ENCODE measurements around the gene ZC3HAV1L.
A peak's percentile ranks its signal among the peaks of the same experiment; 100 is the strongest.
"Not testable (repeated sequence)": the region's sequence is repeated elsewhere in the genome, so short reads cannot be mapped to it uniquely, and the experiment has no call there.

ZC3HAV1L gene

DNA sequence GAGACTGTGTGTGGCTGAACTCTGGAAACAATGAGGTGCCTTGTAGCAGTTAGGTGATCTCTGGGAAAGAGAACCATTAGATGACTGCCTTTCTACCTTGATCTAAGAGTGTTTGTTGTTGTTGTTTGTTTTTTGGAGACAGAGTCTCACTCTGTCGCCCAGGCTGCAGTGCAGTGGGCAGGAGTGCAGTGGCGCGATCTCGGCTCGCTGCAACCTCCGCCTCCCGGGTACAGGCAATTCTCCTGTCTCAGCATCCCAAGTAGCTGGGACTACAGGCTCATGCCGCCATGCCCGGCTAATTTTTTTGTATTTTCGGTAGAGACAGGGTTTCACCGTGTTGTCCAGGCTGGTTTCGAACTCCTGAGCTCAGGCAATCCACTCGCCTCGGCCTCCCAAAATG is 18.8 kb upstream of the ZC3HAV1L start:
- not testable (repeated sequence) for DNase-seq (ENCODE audit: low read depth in 2 of 2, low spot score in 1 of 2)

DNA sequence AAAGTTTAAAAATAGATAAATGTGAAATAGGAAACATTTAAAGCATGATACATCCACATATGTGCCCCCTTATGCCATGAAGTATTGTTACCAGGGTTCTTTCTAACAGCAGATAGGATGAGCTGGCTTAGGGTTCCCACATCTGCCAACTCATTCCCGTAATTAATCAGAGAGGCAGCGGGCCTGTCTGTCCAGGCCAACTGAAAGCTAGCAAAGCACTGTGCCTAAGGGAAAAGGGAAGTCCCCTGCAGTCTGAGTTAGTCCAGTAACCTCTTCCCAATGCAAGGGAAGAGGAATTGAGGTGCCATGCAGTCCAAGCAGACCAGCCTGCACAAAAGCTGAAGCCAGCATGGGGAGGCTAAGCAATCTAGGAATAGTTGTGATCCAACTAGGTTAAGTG is 18.3 kb upstream of the ZC3HAV1L start:
- DNase-seq (ENCODE audit: low read depth in 2 of 2, low spot score in 1 of 2) = no peak

DNA sequence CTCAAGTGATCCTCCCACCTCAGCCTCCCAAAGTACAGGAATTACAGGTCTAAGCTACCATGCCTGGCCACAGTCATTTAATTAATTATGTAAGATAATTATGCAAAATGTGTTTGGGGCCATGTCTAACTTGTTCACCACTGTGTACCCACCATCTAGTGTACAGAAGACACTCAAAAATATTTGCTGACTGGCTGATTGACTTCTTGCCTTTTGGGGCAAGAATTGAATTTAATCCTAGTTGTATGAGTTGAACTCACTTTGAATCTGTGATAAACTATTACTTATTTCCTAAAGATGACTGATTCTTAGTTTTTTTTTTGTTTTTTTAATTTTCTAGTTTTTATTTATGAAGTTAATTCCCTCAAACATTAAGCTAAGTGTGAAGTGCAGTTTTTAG is 15.8 kb upstream of the ZC3HAV1L start:
- no peak for DNase-seq (ENCODE audit: low read depth in 2 of 2, low spot score in 1 of 2)

DNA sequence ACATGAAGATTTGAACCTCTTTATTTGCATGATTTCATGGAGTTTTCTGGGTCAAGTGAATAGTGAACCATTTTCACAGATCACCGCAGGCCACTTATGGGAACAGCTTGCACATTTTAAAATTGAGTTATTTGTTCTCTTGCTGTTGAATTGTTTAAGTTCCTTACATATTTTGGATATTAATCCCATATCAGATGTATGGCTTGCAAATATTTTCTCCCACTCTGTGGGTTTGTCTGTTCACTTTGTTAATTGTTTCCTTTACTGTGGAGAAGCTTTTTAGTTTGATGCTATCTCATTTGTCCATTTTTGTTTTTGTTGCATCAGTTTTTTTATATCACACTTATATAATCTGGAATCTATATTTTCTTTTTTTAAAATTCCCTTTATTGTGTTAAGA is 14.1 kb upstream of the ZC3HAV1L start:
- DNase-seq (ENCODE audit: low read depth in 2 of 2, low spot score in 1 of 2) = no peak

DNA sequence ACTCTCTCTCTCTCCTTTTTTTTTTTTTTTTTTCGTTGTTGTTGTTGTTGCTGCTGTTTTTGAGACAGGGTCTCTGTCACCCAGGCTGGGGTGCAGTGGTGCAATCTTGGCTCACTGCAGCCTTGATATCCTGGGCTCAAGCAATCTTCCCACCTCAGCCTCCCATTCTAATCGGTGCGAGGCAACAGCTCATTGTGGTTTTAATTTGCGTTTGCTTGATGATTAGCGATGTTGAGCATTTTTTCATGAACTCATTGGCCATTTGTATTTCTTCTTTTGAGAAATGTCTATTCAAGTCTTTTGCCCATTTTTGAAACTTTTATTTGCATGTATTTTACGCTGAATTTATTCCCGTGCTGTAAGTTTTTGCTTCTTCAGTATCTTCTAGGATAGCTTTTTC is 13.3 kb upstream of the ZC3HAV1L start:
- DNase-seq (ENCODE audit: low read depth in 2 of 2, low spot score in 1 of 2) = no peak

DNA sequence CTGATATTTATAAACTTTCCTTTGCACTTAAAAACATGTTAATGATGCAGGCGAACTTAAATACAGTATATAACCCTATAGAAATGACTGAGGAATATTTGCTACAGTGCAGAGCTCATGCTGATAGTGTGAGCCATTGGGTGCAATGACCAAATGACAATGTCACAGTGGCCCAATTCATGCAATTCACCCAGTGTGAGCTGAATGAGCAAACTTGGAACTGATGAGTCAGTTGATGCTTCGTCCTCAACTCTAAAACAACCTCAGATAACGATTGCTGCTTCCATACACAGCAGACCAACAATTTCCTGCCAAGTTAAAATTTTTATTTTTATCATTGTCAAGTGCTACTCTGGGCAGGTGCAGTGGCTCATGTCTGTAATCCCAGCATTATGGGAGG is 12.1 kb upstream of the ZC3HAV1L start:
- no peak for DNase-seq (ENCODE audit: low read depth in 2 of 2, low spot score in 1 of 2)

DNA sequence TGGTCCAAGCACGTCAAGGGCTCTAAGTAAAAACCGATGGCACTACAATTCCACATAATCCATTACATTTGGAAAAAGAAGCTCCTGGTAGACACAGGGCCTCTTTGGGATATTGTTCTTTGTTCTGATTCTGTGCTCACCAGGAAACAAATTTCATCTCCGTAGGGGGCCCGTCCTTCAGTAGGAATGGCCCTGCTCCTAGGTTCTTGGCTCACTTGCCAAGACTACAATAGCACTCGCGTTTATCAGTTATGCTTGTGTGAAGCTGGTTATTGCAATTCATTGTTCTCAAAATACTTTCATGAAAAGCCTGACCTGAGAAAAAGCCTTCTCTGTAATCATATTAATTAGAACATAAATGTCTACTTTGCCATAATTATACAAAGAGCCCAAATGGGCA is 10.3 kb upstream of the ZC3HAV1L start:
- DNase-seq (ENCODE audit: low read depth in 2 of 2, low spot score in 1 of 2) = no peak

DNA sequence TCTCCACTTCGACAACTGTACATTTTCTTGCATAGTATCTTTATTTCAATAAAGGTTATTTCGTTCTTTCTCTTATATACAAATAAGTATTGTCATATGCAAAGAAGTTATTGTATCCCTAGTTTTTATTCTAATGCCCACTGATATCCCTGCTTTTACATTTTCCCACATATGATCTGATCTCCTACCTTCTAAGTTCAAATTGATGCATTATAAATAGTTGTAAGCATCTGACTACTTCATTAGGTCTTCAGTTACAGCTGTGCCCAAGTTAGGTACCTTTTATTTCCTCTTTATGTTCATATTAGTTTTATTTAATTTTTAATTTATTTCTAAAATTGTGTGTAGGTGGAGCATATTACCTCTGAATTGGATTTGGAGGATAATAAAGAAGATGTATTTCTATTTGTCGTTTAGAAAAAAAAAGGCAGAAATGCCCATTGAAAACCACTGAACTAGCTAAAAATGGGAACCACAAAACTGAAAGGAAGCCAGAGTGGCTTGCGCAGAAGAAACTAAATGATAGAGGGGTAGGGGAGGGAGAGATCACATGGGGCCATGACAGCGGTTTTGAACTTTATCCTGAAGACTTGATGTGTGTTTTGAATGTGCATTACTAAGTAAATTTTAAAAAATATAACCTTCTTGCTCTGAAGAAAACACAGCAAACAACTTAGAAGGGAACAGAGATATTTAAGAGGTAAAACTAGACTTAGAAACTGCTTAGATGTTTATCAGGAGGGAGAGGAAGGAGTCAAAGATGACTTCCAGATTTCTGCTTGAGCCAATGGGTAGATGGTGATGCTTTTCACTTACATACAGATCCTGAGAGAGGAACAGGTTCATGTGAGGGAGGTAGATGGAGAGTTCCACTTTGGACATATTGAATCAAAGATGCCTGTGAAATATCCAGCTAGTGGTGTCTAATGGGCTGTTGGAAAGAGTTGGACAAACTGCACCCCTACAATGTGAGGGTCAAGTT is 9.3 kb upstream of the ZC3HAV1L start:
- no peak for DNase-seq (ENCODE audit: low read depth in 2 of 2, low spot score in 1 of 2)

DNA sequence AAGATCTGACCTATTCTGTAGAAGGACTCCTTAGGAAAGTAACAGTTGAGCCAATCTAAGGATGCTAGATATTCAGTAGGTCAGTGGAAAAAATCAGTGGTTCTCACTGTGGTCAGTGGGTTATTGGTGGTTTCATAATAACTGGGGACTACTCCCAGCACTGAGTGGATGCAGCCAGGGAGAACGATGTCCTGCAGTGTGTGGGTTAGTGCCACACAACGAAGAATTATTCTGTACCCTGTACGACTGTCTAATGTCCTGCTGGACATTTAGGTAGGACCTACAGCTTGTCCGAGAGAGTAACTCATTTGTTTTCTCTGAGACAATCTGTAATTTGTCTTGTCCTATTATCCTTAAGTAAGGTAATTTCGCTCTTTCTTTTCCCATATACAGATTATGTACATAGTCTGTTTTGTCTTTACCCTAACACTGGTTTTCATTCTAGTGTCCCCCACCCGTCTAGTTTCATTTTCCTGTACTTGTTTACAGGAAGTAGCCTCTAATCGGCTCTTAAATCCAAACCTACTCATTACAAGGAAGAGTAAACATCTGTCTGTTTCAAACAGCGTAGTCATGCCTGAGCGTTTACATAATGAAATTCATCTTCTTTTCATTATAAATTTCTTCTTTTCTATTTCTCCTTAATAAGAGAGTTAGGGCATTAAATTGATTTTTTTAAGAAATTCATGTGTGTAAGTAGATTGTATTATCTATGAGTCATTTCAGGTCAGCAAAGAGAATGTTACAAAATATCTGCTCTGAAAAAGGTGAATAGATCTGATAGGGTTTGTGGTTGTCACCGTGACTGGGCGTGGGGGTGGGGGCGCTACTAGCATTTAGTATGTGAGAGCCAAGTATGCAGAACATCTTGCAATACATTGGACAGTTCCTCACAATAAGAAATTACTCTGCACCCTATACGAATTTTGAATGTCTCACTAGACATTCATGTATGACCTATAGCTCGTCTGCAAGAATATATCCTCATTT is 8.3 kb upstream of the ZC3HAV1L start:
- DNase-seq (ENCODE audit: low read depth in 2 of 2, low spot score in 1 of 2) = peak; percentile 36 to 57

DNA sequence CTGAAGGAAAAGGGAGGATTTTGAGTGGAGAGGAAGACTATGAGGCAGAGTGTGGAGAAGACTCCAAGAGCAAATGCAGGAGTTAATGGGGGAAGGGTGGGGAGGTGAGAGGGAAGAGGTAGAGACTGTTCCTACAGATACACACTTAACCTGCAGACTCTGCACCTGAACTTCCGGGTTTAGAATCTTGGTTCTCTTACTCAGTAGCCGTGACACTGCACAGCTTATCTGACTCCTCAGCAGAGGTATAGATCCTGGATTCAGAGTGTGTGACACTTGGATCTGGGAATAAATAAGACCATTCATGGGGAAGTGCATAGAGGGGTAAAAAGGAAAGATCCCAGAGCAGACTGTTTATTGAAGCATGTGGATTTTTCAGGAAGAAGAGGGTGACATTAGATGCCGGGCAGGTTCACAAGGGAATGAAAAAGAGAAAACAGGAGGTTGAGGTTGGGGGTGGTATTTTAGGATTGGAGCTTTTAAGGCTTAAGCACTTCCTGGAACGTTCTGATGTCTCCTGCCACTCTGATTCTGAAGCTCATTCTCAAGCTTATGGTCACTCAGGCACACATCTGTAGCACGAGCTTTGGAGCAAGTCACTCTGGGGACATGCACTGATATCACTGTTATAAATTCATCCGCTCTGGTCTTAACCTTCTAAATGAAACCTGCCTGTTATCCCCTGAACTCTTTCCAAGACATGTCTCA is 5.7 kb upstream of the ZC3HAV1L start:
- no peak for DNase-seq (ENCODE audit: low read depth in 2 of 2, low spot score in 1 of 2)

DNA sequence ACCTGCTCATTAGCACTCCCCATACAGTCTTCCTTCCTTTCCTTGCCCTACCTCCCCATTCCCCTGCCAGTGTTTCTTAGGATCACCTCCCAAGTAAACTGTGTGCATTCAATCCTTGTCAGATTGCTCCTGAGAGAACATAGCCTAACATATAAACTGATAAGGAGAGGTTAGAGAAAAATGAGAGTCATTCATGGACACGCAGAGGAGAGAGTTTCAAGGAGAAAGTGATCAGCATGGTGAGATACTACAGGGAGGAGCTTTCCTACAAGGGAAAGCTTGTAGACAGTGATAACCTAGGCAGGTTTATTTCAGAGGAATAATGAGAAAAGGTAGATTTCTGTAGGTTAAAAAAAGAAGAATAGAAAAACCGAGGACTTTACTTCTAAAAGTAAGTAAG is 2.8 kb upstream of the ZC3HAV1L start:
- no peak for DNase-seq (ENCODE audit: low read depth in 2 of 2, low spot score in 1 of 2)

DNA sequence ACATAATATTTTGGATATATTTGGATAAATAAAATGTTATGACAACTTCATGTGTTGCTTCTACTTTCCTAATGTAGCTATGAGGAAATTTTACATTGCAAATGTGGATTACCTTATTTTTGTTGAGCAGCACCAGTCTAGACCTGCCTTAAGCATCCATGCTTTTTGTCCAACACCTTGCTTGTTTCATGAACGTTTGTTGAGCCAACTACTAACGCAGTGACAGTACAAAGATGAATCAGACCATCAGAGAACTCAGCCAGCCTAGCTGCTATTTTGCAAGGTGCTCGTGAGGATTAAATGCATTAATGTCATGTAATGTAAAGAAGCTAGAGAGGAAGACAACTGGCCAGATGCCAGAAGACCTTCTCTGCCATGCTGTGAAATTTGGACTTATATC is 1.1 kb upstream of the ZC3HAV1L start:
- DNase-seq (ENCODE audit: low read depth in 2 of 2, low spot score in 1 of 2) = no peak

DNA sequence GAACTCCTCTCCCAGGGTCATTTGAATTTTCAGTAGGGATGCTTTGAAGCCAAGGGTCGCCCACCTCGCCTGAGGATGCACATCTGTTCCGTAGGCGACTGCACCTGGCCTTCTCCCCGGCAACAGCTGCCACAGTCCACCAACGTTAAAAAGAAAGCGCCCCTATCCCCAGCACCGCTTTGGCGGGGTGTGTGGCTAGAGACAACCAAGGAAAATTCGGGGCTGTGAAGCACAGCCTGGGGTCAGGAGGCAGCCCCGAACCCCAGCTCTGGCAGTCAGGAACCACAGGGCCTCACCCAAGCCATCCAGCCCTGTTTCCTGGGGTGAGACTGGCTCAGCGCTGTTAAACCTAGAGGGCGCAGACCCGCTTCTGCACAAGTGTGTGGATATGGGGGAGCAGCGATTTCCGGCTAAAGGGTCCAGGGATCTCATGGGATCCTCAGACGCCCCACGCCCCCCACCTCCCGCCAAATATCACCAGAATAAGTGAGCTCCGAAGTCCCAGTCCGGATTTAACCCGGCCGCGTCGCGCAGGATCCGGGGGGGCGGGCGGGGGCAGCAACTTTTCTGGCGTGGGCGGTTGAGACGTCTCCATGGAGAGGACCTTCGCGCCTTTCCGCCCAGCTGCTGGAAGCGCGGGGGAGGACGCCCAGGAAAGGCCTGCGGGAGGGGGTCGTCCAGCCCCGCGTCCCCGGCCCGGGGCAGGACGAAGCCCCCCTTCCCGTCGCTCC is 822 bp downstream of the ZC3HAV1L start:
- no peak for DNase-seq (ENCODE audit: low read depth in 2 of 2, low spot score in 1 of 2)

DNA sequence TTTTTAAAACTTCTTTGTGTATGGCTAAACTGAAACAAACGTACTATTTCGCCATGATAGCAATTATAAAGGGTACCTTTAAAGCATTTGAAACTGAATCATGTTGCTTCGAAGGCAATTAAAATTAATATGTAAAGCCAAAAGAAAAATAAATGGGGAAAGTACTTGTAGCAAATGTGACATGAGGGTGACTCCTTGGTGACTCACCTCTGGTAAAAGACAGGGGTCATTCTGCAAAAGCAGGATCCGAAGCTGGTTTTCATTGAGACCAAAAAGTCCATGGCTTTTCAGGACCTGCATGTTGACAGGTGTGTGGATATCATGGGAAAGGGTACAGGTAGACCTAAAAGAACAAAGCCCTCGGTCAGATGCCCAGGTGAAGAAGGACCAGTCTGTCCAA is 1.5 kb downstream of the ZC3HAV1L start:
- no peak for DNase-seq (ENCODE audit: low read depth in 2 of 2, low spot score in 1 of 2)

DNA sequence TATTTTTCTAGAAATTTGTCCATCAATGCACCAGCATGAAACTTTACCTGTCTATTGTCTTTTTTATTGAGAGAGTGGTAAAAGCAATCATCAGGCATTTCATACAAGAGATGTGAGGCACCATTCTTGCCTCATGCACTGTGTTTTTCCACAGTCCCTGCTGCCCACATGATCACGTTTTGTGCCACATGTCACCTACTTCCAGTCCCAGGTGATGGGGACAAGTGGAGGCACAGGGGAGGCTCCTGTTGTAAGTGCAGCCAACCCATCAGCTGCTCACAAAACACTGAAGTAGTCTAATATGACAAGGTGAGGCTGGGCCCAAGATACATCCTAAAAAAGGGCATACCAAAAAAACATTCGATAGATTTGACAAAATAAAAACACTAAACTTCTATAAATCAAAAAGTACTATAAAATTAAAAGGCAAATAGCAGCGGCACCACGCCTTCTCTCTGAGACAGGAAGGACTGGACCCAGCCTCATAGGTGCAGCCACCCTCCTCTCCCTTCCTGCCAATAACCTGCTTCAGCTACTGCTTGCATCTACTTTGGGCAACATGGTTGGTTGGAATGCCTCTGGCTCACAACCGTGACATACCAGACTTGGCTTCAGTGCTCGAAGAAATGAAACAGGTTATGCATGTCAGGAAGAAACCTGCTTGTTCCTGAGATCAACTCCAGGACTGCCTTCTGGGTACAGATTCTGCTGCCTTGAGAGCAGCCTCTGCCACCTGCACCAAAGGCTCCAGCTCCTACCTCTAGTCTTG is 2.3 kb downstream of the ZC3HAV1L start:
- no peak for DNase-seq (ENCODE audit: low read depth in 2 of 2, low spot score in 1 of 2)

DNA sequence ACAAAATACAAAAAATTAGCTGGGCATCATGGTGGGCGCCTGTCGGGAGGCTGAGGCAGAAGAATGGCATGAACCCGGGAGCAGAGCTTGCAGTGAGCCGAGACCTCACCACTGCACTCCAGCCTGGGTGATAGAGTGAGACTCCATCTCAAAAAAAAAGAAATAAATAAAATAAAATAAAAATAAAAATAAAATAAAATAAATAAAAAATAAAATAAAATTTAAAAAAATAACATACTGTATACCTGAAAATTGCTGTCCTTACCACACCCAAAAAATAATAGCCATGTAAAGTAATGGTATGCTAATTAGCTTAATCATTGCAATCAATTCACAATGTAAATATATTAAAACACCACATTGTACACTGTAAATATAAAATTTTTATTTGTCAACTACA is 3.4 kb downstream of the ZC3HAV1L start:
- no peak for DNase-seq (ENCODE audit: low read depth in 2 of 2, low spot score in 1 of 2)

DNA sequence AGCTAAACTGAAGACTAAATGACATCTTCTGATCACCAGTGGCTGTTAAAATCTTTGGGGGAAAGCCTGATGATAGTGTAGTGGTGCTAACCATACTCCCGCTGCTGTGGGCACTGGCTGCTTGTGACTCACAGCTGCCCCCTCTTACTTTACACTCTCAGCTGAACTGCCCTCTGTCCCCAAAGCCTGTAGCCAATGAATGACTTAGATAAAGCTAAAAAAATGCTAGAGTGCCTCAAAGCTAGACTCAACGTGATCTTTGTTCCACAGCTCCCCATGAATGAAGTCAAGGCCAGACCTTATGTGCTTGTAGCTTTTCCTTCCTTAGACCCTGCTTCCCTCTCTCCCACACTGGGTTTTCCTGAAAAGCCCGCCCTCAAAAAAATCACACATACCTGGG is 6.5 kb downstream of the ZC3HAV1L start:
- DNase-seq (ENCODE audit: low read depth in 2 of 2, low spot score in 1 of 2) = no peak

DNA sequence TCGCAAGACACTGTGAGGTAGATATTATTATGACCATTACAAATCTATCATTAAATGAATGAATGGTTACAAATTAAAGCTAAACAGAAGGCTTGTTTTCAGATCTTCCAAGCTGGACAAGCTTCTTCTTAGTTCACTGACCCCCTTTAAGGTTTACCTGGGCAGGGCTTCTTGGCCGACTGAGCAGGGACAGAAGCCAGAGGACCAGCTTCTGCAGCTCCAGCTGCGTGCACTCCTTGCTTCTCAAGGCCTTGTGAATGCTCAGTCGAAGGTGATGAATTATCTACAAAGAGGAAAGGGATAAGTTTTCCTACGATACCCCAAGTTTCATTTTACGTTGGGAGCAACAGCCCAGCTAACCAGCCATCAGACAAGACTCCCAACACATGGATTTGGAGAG is 9.3 kb downstream of the ZC3HAV1L start:
- no peak for DNase-seq (ENCODE audit: low read depth in 2 of 2, low spot score in 1 of 2)

DNA sequence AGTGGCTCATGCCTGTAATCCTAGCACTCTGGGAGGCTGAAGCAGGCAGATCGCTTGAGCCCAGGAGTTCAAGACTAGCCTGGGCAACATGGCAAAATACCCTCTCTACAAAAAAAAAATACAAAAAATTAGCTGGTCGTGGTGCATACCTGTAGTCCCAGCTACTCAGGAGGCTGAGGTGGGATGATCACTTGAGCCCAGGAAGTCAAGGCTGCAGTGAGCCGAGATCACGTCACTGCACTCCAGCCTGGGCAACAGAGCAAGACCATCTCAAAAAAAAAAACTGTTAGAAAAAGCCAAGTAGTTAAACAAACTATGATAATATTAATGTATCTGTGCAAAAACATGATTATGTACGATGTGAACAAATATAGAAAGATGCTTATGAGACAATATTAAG is 10.0 kb downstream of the ZC3HAV1L start:
- not testable (repeated sequence) for DNase-seq (ENCODE audit: low read depth in 2 of 2, low spot score in 1 of 2)

DNA sequence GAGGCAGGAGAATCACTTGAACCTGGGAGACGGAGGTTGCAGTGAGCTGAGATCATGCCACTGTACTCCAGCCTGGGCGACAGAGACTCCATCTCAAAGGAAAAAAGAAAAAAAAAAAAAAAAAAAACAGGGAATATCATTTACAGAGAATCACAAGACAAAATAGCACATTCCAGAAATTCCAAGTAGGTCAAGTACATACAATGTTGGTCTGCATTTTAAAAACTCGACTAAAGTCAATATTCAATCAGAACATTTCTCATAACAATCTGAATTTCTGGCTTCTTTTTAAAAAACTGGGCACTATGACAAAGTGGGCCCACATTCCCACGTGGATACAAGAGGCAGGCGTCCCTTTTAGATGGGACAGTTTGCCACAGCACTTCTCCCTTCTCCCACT is 12.8 kb downstream of the ZC3HAV1L start:
- no peak for DNase-seq (ENCODE audit: low read depth in 2 of 2, low spot score in 1 of 2)
